GM19025 (cell line): Measurements from ENCODE around the gene RAB27A.
"Not testable (repeated sequence)": the region's sequence is repeated elsewhere in the genome, so short reads cannot be mapped to it uniquely, and the experiment has no call there.

Experiments used
- ATAC-seq: cut with Tn5 transposase; IDR thresholded peaks from one replicate; pipeline ENCODE4 v1.9.1; 2021; ENCODE audit warnings: mild to moderate bottlenecking, low read depth, moderate library complexity; ENCODE audit not compliant: unreplicated experiment

The RAB27A gene

GRCh38 chr15:55253580-55253979 lies 36.0 kb downstream of the RAB27A start:
- no peak for ATAC-seq

DNA sequence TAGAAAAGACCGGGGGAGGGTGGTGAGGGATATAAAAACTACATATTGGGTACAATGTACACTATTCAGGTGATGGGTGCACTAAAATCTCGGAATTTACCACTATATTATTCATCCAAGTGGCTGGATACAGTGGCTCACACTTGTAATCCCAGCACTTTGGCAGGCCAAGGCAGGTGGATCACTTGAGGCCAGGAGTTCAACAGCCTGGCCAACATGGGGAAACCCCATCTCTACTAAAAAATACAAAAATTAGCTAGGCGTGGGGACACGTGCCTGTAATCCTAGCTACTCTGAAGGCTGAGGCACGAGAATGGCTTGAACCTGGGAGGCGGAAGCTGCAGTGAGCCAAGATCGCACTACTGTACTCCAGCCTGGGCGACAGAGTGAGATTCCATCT lies 37.4 kb downstream of the RAB27A start:
- ATAC-seq, result not testable (repeated sequence)

GRCh38 chr15:55250941-55251340 lies 38.7 kb downstream of the RAB27A start:
- ATAC-seq, result no peak

DNA sequence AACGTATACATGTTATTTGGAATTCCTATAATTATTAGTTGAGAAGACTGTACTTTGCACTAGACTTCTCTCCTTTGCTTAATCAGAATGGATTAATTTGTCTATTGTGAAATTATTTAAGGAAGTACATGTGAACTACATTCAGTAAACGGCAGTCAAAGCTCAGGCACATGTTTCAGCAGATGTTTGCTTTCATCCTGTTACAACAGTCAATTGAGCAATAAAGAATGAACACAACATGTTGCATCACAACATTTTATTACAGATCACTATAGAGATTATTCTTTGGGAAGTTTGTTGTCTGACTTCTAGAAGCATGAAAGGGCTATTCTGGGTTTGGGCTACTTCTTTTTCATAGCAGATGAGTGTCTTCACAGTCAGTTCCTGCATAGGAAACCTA lies 39.2 kb downstream of the RAB27A start:
- no peak for ATAC-seq

DNA sequence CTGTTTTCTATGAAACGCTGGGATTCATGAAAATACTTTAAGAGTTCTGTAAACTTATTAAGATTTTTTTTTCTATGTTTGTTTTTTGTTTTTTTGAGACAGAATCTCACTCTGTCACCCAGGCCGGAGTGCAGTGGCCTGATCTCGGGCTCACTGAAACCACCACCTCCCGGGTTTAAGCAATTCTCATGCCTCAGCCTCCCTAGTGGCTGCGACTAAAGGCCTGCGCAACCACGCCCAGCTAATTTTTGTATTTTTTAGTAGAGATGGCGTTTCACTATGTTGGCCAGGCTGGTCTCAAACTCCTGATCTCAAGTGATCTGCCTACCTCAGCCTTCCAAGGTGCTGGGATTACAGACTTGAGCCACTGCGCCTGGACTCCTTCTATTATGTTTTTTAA lies 39.7 kb downstream of the RAB27A start:
- ATAC-seq, result not testable (repeated sequence)

DNA sequence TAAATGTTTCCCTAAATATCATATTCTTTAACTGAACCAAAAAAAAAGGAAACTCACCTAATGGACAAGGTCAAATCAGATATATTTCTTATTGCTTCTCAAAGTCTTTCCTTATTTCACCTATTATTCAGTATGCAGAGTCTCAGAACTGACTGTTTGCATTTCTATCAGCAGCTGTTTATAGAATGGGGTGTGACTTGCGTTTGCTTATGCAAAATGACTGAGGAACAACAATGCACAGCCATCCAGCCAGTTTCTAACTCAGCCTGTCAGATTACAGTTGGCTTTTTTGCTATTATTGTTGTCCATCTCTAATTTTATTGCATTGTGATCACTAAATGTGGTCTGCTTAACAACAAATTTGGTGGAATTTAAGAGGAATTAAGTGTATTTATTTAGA lies 40.7 kb downstream of the RAB27A start:
- ATAC-seq, result no peak

DNA sequence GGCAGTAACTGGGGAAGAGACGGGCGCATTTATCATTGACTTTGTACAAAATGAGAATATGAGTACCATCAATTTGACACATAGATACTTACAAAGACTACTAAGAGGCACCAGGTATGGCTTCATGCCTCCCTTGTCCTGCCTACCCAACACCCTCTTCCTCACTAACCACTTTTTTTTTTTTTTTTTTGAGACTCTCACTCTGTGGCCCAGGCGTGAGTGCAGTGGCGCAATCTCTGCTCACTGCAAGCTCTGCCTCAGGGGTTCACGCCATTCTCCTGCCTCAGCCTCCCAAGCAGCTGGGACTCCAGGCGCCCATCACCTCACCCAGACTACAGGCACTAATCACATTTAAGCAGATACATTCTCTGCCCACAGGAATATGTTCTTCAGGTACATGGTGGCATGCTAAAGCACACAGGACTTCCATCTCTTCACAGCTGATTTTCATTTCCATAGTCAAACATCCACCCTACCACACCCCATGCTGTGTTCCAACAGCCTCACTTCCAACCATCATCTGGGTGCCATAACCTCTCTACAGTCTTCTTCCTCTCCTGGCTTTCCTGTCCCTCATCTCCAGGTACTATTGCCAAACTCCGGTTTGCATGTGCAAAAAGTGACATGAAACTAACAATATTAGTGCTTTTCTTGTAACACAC lies 41.7 kb downstream of the RAB27A start:
- no peak for ATAC-seq

DNA sequence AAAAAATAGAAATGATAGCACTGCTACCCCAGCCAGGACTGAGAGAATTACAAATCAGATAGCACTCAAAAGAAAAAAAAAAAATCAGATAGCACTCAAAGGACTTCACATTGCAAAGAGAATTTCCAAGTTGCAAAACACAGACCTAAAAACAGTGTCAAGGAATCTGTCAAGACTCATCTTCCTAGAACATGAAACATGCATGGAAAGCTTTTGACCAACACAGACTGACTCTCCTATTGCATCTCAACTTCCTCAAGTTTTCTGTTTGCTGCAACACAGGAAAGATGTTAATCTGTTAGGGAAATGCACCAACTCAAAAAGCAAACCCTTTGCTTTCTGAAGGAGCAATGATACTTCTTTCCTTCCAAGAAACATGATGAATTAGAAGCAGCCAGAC lies 42.3 kb downstream of the RAB27A start:
- no peak for ATAC-seq

- no peak for ATAC-seq
Observed at GRCh38 chr15:55246567-55246966, 43.0 kb downstream of the RAB27A start.

DNA sequence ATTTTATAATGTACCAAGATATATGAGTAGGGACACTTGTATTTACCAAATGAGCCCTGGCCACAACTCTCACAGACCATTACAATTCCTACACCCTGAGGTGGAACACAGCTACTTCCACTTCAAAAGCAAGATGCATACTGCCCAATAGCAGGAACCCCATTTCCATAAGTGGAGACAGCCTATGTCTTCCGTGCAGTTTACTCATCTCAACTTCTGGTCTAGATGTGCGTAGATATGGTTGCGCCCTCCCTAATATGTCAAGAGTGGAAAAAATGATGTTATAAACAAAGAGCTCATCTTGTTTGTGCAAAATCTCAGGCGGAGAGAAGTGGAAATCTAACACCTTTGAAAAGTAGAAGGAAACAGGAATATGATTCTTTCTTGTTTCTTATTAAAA lies 44.6 kb downstream of the RAB27A start:
- no peak for ATAC-seq

- no peak for ATAC-seq
Observed at GRCh38 chr15:55241891-55242290, 47.7 kb downstream of the RAB27A start.

DNA sequence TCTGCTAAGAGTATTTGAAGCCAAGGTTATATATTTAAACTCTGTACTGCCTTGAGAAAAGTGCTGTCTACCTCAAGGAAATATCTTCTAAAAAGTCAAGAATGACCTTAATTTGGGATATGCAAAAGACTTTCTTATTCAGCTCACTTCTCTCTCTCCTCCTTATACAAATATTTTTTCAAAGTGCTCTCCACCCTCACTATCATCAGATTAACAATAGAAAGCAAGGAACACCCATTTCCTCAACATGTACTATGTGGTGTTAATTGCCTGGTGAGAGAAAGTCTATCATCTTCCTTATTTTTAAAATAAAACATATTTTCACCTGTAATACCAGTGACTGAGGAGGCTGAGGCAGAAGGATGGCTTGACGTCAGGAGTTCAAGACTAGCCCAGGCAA lies 48.4 kb downstream of the RAB27A start:
- no peak for ATAC-seq

DNA sequence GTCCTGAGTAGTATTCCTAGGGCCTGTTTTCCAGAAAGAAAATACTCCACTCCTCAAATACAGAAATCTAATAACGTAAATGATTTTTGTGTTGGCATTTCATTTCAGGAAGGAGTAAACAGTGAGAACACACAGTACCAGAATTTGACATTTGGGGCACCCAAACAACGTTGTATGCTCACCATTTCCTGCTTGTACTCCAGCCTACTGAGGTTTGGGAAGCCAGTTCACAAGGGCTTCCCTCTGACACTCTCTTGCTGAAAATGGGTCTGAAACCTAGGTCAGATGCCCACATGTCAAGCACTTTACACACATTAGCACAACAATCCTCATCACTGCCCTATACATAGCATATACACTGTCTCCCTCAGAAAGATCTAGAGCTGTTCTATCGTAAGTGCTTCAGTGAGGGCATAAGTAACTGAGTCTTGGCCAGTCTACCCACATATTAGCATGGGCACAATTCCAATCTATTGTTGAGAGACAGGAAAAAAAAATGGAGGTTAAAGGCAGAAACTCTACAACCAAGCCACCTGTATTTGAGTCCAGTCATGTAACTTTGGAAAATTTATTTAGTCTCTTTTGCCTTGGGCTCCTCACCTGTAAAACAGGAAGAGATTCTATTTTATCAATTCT lies 49.4 kb downstream of the RAB27A start:
- no peak for ATAC-seq

- no peak for ATAC-seq
Observed at GRCh38 chr15:55239440-55240124, 50.0 kb downstream of the RAB27A start.

DNA sequence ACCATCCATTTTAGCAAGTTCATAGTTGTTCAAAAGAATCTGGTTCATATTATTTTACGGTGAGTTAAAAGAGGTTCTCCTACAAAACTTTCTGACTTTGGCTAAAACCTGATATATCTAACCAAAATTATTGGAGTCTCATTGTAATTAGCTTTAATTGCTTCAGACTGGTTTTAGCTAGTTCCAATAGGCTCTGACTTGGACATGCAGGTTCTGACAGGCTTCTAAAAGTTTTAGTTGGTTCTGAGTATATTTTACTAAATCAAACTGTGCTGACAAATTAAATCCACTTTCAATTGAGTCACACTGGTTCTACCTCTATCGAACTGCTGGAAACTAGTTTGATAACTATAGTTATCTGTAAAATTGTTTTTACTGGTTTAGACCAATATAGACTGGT lies 50.7 kb downstream of the RAB27A start:
- ATAC-seq, result no peak

GRCh38 chr15:55237219-55238130 lies 52.1 kb downstream of the RAB27A start:
- ATAC-seq, result no peak

DNA sequence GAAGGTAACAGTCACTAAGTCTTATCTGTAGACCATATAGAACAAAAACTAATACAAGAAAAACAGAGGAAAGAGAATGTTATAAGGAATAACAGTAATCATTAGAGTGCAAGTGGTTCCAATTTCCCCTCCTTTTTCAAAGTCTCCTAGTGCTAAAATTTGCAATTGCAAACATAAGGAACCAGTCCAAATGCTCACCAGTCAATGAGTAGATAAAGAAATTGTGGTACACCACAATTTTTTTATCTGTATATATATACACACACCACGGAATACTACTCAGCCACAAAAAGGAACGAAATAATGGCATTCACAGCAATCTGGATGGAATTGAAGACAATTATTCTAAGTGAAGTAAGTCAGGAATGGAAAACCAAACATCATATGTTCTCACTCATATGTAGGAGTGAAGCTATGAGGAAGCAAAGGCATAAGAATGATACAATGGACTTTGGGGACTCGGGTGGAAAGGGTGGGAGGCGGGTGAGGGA lies 54.0 kb downstream of the RAB27A start:
- ATAC-seq, result no peak

DNA sequence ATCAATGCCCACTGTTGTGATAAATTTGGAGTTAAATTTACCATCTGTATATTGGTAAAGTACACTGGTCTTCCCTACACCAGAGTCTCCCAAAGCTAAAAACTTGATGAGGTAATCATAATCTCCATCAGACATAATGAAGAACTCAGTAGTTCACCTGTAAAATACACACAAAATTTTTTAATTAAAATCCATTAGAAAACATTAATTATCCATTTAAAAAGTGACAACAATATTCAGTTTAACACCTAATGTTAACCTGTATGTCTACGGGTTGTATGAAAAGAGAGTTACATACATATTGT lies 54.9 kb downstream of the RAB27A start:
- no peak for ATAC-seq

DNA sequence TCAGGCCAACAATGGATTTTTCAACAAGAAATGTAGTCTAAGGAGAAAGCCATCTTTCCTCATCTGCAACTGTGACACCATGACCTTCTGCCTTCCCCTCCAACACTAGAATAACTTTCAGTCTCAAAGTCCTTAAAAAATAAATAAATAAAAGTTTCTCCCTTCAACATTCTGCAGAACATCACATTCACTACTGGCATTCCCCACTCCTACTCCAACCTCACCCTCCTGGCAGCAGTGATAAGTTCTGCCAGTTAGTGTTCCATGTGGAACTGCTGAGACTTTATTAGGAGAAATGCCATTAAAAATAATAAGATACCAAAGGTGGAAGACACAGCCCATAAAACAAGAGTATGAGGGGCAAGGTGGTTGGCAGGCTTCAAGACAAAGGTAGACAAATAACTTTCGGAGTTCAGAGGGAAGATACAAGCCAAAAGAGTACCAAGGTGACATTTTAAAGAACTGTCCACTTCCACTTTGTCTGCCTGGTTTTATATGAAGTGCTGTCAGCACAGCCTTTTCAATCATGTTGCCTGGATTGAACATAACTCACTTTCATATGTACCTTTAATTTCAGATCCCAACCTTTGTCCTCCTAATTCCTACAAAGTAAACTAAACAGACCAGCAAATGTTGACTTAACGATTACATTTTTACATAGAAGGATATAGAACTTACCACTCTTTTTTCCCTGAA lies 55.4 kb downstream of the RAB27A start:
- ATAC-seq, result no peak

GRCh38 chr15:55231455-55231854 lies 58.2 kb downstream of the RAB27A start:
- ATAC-seq, result no peak
